ENCODE data around the gene CST11. TPM values are rescaled to one million over a fixed set of nuclear protein-coding genes. Genes with fewer than 3 reads are reported as not detected.

The CST11 gene
- polyA plus RNA-seq, 1 donor (not counting 4 experiments of a cell fraction or from before 2014, with no cell fraction given): not detected

DNA sequence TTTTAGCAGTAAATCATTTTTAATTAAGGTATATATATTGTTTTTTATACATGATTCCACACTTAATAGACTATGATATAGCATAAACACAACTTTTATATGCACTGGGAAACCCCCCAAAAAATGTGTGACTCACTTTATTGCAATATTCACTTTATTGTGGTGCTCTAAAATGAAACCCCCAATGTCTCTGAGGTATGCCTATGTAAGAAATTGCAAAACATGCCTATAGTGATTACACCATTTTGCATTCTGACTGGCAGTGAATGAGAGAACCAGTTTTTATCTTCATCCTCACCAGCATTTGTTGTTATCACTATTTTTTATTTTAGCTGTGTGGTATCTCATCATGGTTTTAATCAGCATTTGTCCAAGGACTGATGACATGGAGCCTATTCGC, 8.5 kb upstream of the CST11 start:
- Histone ChIP-seq H3K27me3 (ENCODE audit: control insufficient read depth, extremely low read depth, insufficient read depth, low read length) (no peaks in the 10 kb centered on the region), H3K9me1 (ENCODE audit: control insufficient read depth, extremely low read depth, insufficient read depth, low read length) (no peaks in the 10 kb centered on the region), H3K9me3 (ENCODE audit: control insufficient read depth, low read depth, low read length) (no peaks in the 10 kb centered on the region), H3K4me2 (ENCODE audit: control insufficient read depth, extremely low read depth, insufficient read depth, low read depth, low read length) (no peak overlapping the region), H3K4me3 (ENCODE audit: control insufficient read depth in 2 of 3, extremely low read depth in 1 of 3, insufficient read depth in 2 of 3, low read depth in 1 of 3, low read length in 3 of 3) (no peak overlapping the region), H3K36me3 (ENCODE audit: control insufficient read depth in 2 of 2, extremely low read depth in 1 of 2, insufficient read depth in 2 of 2, low read length in 2 of 2) (no peaks in the 10 kb centered on the region), H2AFZ (ENCODE audit: control insufficient read depth, low read length) (no peak overlapping the region), H3K27ac (ENCODE audit: control insufficient read depth, insufficient read depth, low read length) (no peak overlapping the region), H4K20me1 (ENCODE audit: control insufficient read depth, extremely low read depth, insufficient read depth, low read length) (no peaks in the 10 kb centered on the region), H3K4me1 (ENCODE audit: control insufficient read depth, extremely low read depth, insufficient read depth, low read length) (no peaks in the 10 kb centered on the region), H3K9ac (ENCODE audit: control insufficient read depth, extremely low read depth, insufficient read depth, low read length) (no peak overlapping the region), H3K79me2 (ENCODE audit: control insufficient read depth, insufficient read depth, low read length) (no peaks in the 10 kb centered on the region)
- DNase-seq (ENCODE audit: low read depth, low spot score) (no peak), FAIRE-seq (no peak)
- no peak for TF ChIP-seq EZH2 (IDR thresholded peaks at IDR 0.05; ENCODE audit: low read length)
- TF ChIP-seq, protein P1, sequence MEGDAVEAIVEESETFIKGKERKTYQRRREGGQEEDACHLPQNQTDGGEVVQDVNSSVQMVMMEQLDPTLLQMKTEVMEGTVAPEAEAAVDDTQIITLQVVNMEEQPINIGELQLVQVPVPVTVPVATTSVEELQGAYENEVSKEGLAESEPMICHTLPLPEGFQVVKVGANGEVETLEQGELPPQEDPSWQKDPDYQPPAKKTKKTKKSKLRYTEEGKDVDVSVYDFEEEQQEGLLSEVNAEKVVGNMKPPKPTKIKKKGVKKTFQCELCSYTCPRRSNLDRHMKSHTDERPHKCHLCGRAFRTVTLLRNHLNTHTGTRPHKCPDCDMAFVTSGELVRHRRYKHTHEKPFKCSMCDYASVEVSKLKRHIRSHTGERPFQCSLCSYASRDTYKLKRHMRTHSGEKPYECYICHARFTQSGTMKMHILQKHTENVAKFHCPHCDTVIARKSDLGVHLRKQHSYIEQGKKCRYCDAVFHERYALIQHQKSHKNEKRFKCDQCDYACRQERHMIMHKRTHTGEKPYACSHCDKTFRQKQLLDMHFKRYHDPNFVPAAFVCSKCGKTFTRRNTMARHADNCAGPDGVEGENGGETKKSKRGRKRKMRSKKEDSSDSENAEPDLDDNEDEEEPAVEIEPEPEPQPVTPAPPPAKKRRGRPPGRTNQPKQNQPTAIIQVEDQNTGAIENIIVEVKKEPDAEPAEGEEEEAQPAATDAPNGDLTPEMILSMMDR (optimal IDR thresholded peaks at IDR 0.05 in 1 of 3, IDR thresholded peaks at IDR 0.05 in 1 of 3, conservative IDR thresholded peaks at IDR 0.05 in 1 of 3; ENCODE audit: extremely low read depth in 1 of 3, insufficient read depth in 2 of 3, low read length in 3 of 3): no peak
- dilution Hi-C loops (cut with MboI; ENCODE audit: extremely low pct_ligation_motif_present, low sequenced_read_pairs): no loop called here

GRCh38 chr20:23459461-23460150, 6.9 kb upstream of the CST11 start:
- Histone ChIP-seq H3K9ac (ENCODE audit: control insufficient read depth, extremely low read depth, insufficient read depth, low read length) (no peak overlapping the region), H2AFZ (ENCODE audit: control insufficient read depth, low read length) (no peak overlapping the region), H3K36me3 (ENCODE audit: control insufficient read depth in 2 of 2, extremely low read depth in 1 of 2, insufficient read depth in 2 of 2, low read length in 2 of 2) (no peaks in the 10 kb centered on the region), H3K9me3 (ENCODE audit: control insufficient read depth, low read depth, low read length) (no peaks in the 10 kb centered on the region), H3K9me1 (ENCODE audit: control insufficient read depth, extremely low read depth, insufficient read depth, low read length) (no peaks in the 10 kb centered on the region), H3K79me2 (ENCODE audit: control insufficient read depth, insufficient read depth, low read length) (no peaks in the 10 kb centered on the region), H3K4me2 (ENCODE audit: control insufficient read depth, extremely low read depth, insufficient read depth, low read depth, low read length) (no peak overlapping the region), H3K4me1 (ENCODE audit: control insufficient read depth, extremely low read depth, insufficient read depth, low read length) (no peaks in the 10 kb centered on the region), H3K4me3 (ENCODE audit: control insufficient read depth in 2 of 3, extremely low read depth in 1 of 3, insufficient read depth in 2 of 3, low read depth in 1 of 3, low read length in 3 of 3) (no peak overlapping the region), H4K20me1 (ENCODE audit: control insufficient read depth, extremely low read depth, insufficient read depth, low read length) (no peaks in the 10 kb centered on the region), H3K27ac (ENCODE audit: control insufficient read depth, insufficient read depth, low read length) (no peak overlapping the region), H3K27me3 (ENCODE audit: control insufficient read depth, extremely low read depth, insufficient read depth, low read length) (no peaks in the 10 kb centered on the region)
- dilution Hi-C loops (cut with MboI; ENCODE audit: extremely low pct_ligation_motif_present, low sequenced_read_pairs): no loop called here
- no peak for TF ChIP-seq EZH2 (IDR thresholded peaks at IDR 0.05; ENCODE audit: low read length)
- TF ChIP-seq, protein P1 (optimal IDR thresholded peaks at IDR 0.05 in 1 of 3, IDR thresholded peaks at IDR 0.05 in 1 of 3, conservative IDR thresholded peaks at IDR 0.05 in 1 of 3; ENCODE audit: extremely low read depth in 1 of 3, insufficient read depth in 2 of 3, low read length in 3 of 3): no peak
- FAIRE-seq: no peak
- no peak for DNase-seq (ENCODE audit: low read depth, low spot score)
